ENCODE data around the gene ZIC4. TPM values are rescaled to one million over a fixed set of nuclear protein-coding genes. Genes with fewer than 3 reads are reported as not detected.

The ZIC4 gene
- total RNA-seq, 1 experiment from 2014 or later = not detected

GRCh38 chr3:147351301-147351700 is 55.0 kb downstream of the ZIC4 start:
- intact Hi-C loops (cut with micrococcal nuclease) = no loop called here
- TF ChIP-seq CTCF (IDR thresholded peaks at IDR 0.05; ENCODE audit: unreplicated experiment) = no peak
- CTCF ChIA-PET = no interaction called here
- POLR2A ChIA-PET = no interaction called here
- H3K27ac Mint-ChIP-seq (ENCODE audit: low read depth, unreplicated experiment) = no peak overlapping the region
- H3K9me3 Mint-ChIP-seq (ENCODE audit: unreplicated experiment) = no peaks in the 10 kb centered on the region
- H3K36me3 Mint-ChIP-seq (ENCODE audit: insufficient read depth, unreplicated experiment) = no peaks in the 10 kb centered on the region
- no peaks in the 10 kb centered on the region for H3K4me1 Mint-ChIP-seq (ENCODE audit: insufficient read depth, unreplicated experiment)
- peaks cover 99% of the 10 kb centered on the region for H3K27me3 Mint-ChIP-seq (ENCODE audit: insufficient read depth, unreplicated experiment)
- no peak for DNase-seq (ENCODE audit: unreplicated experiment)
- no TSS peak for BruUV-seq (replicated peaks)
- no peak overlapping the region for H3K4me3 Mint-ChIP-seq (ENCODE audit: unreplicated experiment)

- no peak for TF ChIP-seq CTCF (IDR thresholded peaks at IDR 0.05; ENCODE audit: unreplicated experiment)
- POLR2A ChIA-PET = interaction anchor here (0.8 kb wide), 1 partner anchor 12 kb away, joined by 4 read pairs; no protein-coding TSS in a partner anchor
- no peaks in the 10 kb centered on the region for H3K36me3 Mint-ChIP-seq (ENCODE audit: insufficient read depth, unreplicated experiment)
- no peak for DNase-seq (ENCODE audit: unreplicated experiment)
- peaks cover 98% of the 10 kb centered on the region for H3K27me3 Mint-ChIP-seq (ENCODE audit: insufficient read depth, unreplicated experiment)
- BruUV-seq (replicated peaks) = no TSS peak
- no peaks in the 10 kb centered on the region for H3K4me1 Mint-ChIP-seq (ENCODE audit: insufficient read depth, unreplicated experiment)
- CTCF ChIA-PET = interaction anchor here (1.8 kb wide), 1 partner anchor 12 kb away, joined by 9 read pairs; no protein-coding TSS in a partner anchor
- H3K27ac Mint-ChIP-seq (ENCODE audit: low read depth, unreplicated experiment) = no peak overlapping the region
- intact Hi-C loops (cut with micrococcal nuclease) = no loop called here
- no peaks in the 10 kb centered on the region for H3K9me3 Mint-ChIP-seq (ENCODE audit: unreplicated experiment)
- no peak overlapping the region for H3K4me3 Mint-ChIP-seq (ENCODE audit: unreplicated experiment)
Observed at GRCh38 chr3:147348976-147349375, 57.4 kb downstream of the ZIC4 start.

- no TSS peak for BruUV-seq (replicated peaks)
Observed at GRCh38 chr3:147343926-147344325, 62.4 kb downstream of the ZIC4 start.

GRCh38 chr3:147341727-147342126 is 64.6 kb downstream of the ZIC4 start:
- H3K27me3 Mint-ChIP-seq (ENCODE audit: insufficient read depth, unreplicated experiment) = peaks cover 80% of the 10 kb centered on the region
- no peak for DNase-seq (ENCODE audit: unreplicated experiment)
- no peak for TF ChIP-seq CTCF (IDR thresholded peaks at IDR 0.05; ENCODE audit: unreplicated experiment)
- no peaks in the 10 kb centered on the region for H3K9me3 Mint-ChIP-seq (ENCODE audit: unreplicated experiment)
- H3K4me3 Mint-ChIP-seq (ENCODE audit: unreplicated experiment) = no peak overlapping the region
- no peak overlapping the region for H3K27ac Mint-ChIP-seq (ENCODE audit: low read depth, unreplicated experiment)
- ChIA-PET POLR2A (no interaction called here), CTCF (no interaction called here)
- intact Hi-C loops (cut with micrococcal nuclease) = no loop called here
- BruUV-seq (replicated peaks) = no TSS peak
- H3K4me1 Mint-ChIP-seq (ENCODE audit: insufficient read depth, unreplicated experiment) = no peaks in the 10 kb centered on the region
- H3K36me3 Mint-ChIP-seq (ENCODE audit: insufficient read depth, unreplicated experiment) = no peaks in the 10 kb centered on the region

More at GRCh38 chr3:147343926-147344325, 62.4 kb downstream of the ZIC4 start:
- no peak for DNase-seq (ENCODE audit: unreplicated experiment)
- intact Hi-C loops (cut with micrococcal nuclease) = no loop called here
- CTCF ChIA-PET = no interaction called here
- Mint-ChIP-seq H3K27ac (ENCODE audit: low read depth, unreplicated experiment) (no peak overlapping the region), H3K4me1 (ENCODE audit: insufficient read depth, unreplicated experiment) (no peaks in the 10 kb centered on the region), H3K9me3 (ENCODE audit: unreplicated experiment) (no peaks in the 10 kb centered on the region), H3K27me3 (ENCODE audit: insufficient read depth, unreplicated experiment) (peaks cover 81% of the 10 kb centered on the region), H3K4me3 (ENCODE audit: unreplicated experiment) (no peak overlapping the region), H3K36me3 (ENCODE audit: insufficient read depth, unreplicated experiment) (no peaks in the 10 kb centered on the region)
- POLR2A ChIA-PET = no interaction called here
- TF ChIP-seq CTCF (IDR thresholded peaks at IDR 0.05; ENCODE audit: unreplicated experiment) = no peak

All from MCF 10A (cell line).